ENCODE measurements around the gene FLOT2.

DNA sequence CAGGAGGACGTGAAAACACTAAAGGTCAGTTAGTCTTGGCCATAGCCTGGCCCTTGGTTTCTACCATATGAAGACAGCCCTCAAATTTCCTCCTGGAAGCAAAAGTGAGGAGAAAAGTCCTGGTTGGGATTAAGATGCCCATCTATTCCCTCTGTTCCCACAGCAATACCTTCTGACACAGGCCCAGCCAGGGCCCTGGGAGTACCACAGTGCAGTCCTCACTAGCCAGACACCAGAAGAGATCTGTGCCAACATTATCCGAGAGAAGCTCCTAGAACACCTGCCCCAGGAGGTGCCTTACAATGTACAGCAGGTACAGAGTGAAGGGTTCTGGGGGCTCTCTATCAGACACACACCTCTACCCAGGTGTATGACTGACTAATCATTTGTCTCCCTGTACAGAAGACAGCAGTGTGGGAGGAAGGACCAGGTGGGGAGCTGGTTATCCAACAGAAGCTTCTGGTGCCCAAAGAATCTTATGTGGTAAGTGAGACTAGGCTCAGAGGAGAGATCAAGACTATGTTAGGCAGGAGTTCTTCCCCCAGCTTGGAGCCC is 38.7 kb downstream of the FLOT2 start:
- TF ChIP-seq CTCF (IDR thresholded peaks at IDR 0.05) (no peak), POLR2A (IDR thresholded peaks at IDR 0.05) (no peak)
